H9 (cell line): ENCODE data around the gene EVL. TPM values are rescaled to one million over a fixed set of nuclear protein-coding genes. Genes with fewer than 3 reads are reported as not detected.

ENCODE experiments used
- DNase-seq: peaks from one replicate; pipeline ENCODE4 v3.0.0-alpha.2; 2017
- H2AFZ ChIP-seq: one replicate; pipeline ENCODE4 v1.6.1; 2013; ENCODE audit warnings: mild to moderate bottlenecking, low read length, control low read depth, moderate library complexity
- H2AK5ac ChIP-seq: 2 replicates; pipeline ENCODE4 v1.6.1; 2013; ENCODE audit warnings: low read length, control low read depth, mixed read lengths; ENCODE audit not compliant: insufficient read length
- H2BK120ac ChIP-seq: one replicate; pipeline ENCODE4 v1.6.1; 2013; ENCODE audit warnings: low read depth, mild to moderate bottlenecking, low read length, control low read depth, inconsistent platforms; ENCODE audit not compliant: poor library complexity, severe bottlenecking
- H2BK12ac ChIP-seq: 2 replicates; pipeline ENCODE4 v1.6.1; 2013; ENCODE audit warnings: low read length, control low read depth, mixed read lengths, low read depth; ENCODE audit not compliant: insufficient read length
- H2BK15ac ChIP-seq: 2 replicates; pipeline ENCODE4 v1.6.1; 2013; ENCODE audit warnings: low read depth, low read length, control low read depth
- H2BK20ac ChIP-seq: one replicate; pipeline ENCODE4 v1.6.1; 2013; ENCODE audit warnings: low read depth, mild to moderate bottlenecking, low read length, control low read depth, inconsistent platforms; ENCODE audit not compliant: poor library complexity, severe bottlenecking
- H2BK5ac ChIP-seq: 2 replicates; pipeline ENCODE4 v1.6.1; 2013; ENCODE audit warnings: low read length, control low read depth, mixed read lengths; ENCODE audit not compliant: insufficient read length
- H3K14ac ChIP-seq: 2 replicates; pipeline ENCODE4 v1.6.1; 2013; ENCODE audit warnings: low read length, control low read depth; ENCODE audit not compliant: insufficient read depth
- H3K18ac ChIP-seq: 2 replicates; pipeline ENCODE4 v1.6.1; 2013; ENCODE audit warnings: low read depth, mild to moderate bottlenecking, mixed read lengths, low read length, control low read depth; ENCODE audit not compliant: insufficient read length
- H3K23ac ChIP-seq: 2 replicates; pipeline ENCODE4 v1.6.1; 2013; ENCODE audit warnings: low read length, control low read depth, mixed read lengths, low read depth; ENCODE audit not compliant: insufficient read length
- H3K23me2 ChIP-seq: 2 replicates; pipeline ENCODE4 v1.6.1; 2013; ENCODE audit warnings: low read depth, mild to moderate bottlenecking, mixed read lengths, low read length, control low read depth; ENCODE audit not compliant: insufficient read length, poor library complexity, severe bottlenecking
- H3K27ac ChIP-seq: 2 replicates; pipeline ENCODE4 v1.5.1; 2013; ENCODE audit warnings: low read length, control low read depth, mixed read lengths, low read depth; ENCODE audit not compliant: insufficient read length
- H3K27me3 ChIP-seq: 2 replicates; pipeline ENCODE4 v1.6.1; 2013; ENCODE audit warnings: low read length, control low read depth, inconsistent platforms; ENCODE audit not compliant: insufficient read depth
- H3K4ac ChIP-seq: 2 replicates; pipeline ENCODE4 v1.6.1; 2013; ENCODE audit warnings: low read depth, mild to moderate bottlenecking, control low read depth, inconsistent platforms, low read length, moderate library complexity
- H3K4me1 ChIP-seq: 2 replicates; pipeline ENCODE4 v1.6.1; 2013; ENCODE audit warnings: low read length, control low read depth, inconsistent platforms; ENCODE audit not compliant: insufficient read depth
- H3K4me2 ChIP-seq: 2 replicates; pipeline ENCODE4 v1.6.1; 2013; ENCODE audit warnings: low read length, control low read depth, mixed read lengths; ENCODE audit not compliant: insufficient read length, insufficient read depth
- H3K56ac ChIP-seq: 2 replicates; pipeline ENCODE4 v1.6.1; 2013; ENCODE audit warnings: low read depth, mild to moderate bottlenecking, mixed read lengths, low read length, control low read depth; ENCODE audit not compliant: insufficient read length
- H3K79me1 ChIP-seq: 2 replicates; pipeline ENCODE4 v1.6.1; 2013; ENCODE audit warnings: low read depth, mild to moderate bottlenecking, moderate library complexity, low read length, control low read depth, inconsistent platforms; ENCODE audit not compliant: insufficient read depth, poor library complexity, severe bottlenecking
- H3K79me2 ChIP-seq: 2 replicates; pipeline ENCODE4 v1.6.1; 2013; ENCODE audit warnings: low read length, control low read depth, inconsistent platforms; ENCODE audit not compliant: insufficient read depth
- H3K9ac ChIP-seq: 2 replicates; pipeline ENCODE4 v1.6.1; 2013; ENCODE audit warnings: low read length, control low read depth, mixed read lengths; ENCODE audit not compliant: insufficient read length; ENCODE audit errors: extremely low read depth
- H3K9me3 ChIP-seq: one replicate; pipeline ENCODE4 v1.6.1; 2013; ENCODE audit warnings: low read depth, low read length, inconsistent platforms; ENCODE audit not compliant: control insufficient read depth
- H3T11ph ChIP-seq: one replicate; pipeline ENCODE4 v1.6.1; 2013; ENCODE audit warnings: mild to moderate bottlenecking, low read length, control low read depth, inconsistent platforms
- H4K20me1 ChIP-seq: one replicate; pipeline ENCODE4 v1.6.1; 2013; ENCODE audit not compliant: control insufficient read depth, insufficient read length, insufficient read depth
- H4K5ac ChIP-seq: 2 replicates; pipeline ENCODE4 v1.6.1; 2013; ENCODE audit warnings: low read depth, mild to moderate bottlenecking, mixed read lengths, low read length, control low read depth; ENCODE audit not compliant: insufficient read length
- H4K8ac ChIP-seq: replicated peaks from 2 replicates; pipeline ENCODE4 v1.6.1; 2013; ENCODE audit warnings: low read length, control low read depth, mixed read lengths, low read depth; ENCODE audit not compliant: insufficient read length
- H4K91ac ChIP-seq: 2 replicates; pipeline ENCODE4 v1.6.1; 2013; ENCODE audit warnings: low read depth, mild to moderate bottlenecking, moderate library complexity, mixed read lengths, low read length, control low read depth; ENCODE audit not compliant: insufficient read length
- H3K27ac Mint-ChIP-seq, 3 experiments: 2 replicates in 2 of 3; 3 replicates in 1 of 3; pipeline ENCODE4 v1.8.0; 2020 to 2021; ENCODE audit warnings: mixed read lengths in 3 of 3, mild to moderate bottlenecking in 1 of 3, moderate library complexity in 1 of 3
- H3K27me3 Mint-ChIP-seq: 2 replicates; pipeline ENCODE4 v1.8.0; 2021; ENCODE audit warnings: low read depth, mild to moderate bottlenecking, moderate library complexity, mixed read lengths
- H3K36me3 Mint-ChIP-seq, 3 experiments: 2 replicates in 2 of 3; 3 replicates in 1 of 3; pipeline ENCODE4 v1.8.0; 2020 to 2021; ENCODE audit warnings: low read depth in 3 of 3, mixed read lengths in 3 of 3; ENCODE audit not compliant: insufficient read depth in 1 of 3
- H3K4me1 Mint-ChIP-seq, 2 experiments: 2 replicates each; pipeline ENCODE4 v1.8.0; 2020; ENCODE audit warnings: mixed read lengths in 2 of 2
- H3K4me3 Mint-ChIP-seq, 2 experiments: 2 replicates in 1 of 2; 3 replicates in 1 of 2; pipeline ENCODE4 v1.8.0; 2020 to 2021; ENCODE audit warnings: mild to moderate bottlenecking in 2 of 2, mixed read lengths in 2 of 2, moderate library complexity in 1 of 2
- H3K9me3 Mint-ChIP-seq, 2 experiments: 2 replicates in 1 of 2; 3 replicates in 1 of 2; pipeline ENCODE4 v1.8.0; 2020; ENCODE audit warnings: mild to moderate bottlenecking in 2 of 2, mixed read lengths in 2 of 2, moderate library complexity in 1 of 2
- CTCF ChIP-seq: fragments of 200-600 bp; sonication (generic); conservative IDR thresholded peaks from 3 replicates; pipeline ENCODE4 v1.8.0; 2021; ENCODE audit warnings: antibody characterized with exemption, mild to moderate bottlenecking
- WGBS: extraction: QIAGEN DNeasy Blood & Tissue Kit; methylation state at CpG from one replicate; pipeline ENCODE4 v1.1.7; 2013; ENCODE audit warnings: missing lambda C conversion rate, low lambda C conversion rate, mixed read lengths; ENCODE audit not compliant: insufficient read length; ENCODE audit errors: extremely low coverage; 5-methylcytosine and 5-hydroxymethylcytosine counted together
- total RNA-seq: library from RNA; stranded (reverse); gene quantifications from 2 replicates; pipeline ENCODE4 v1.2.1, GENCODE V29; 2021

EVL gene
- total RNA-seq, 1 experiment from 2014 or later, result 53.2 TPM

- H2BK20ac ChIP-seq, result no peak overlapping the region
- H3K4me3 Mint-ChIP-seq, result no peak overlapping the region
- no peak overlapping the region for H3K27ac ChIP-seq
- no CpG with 5 or more reads among the region's 7 CpGs for WGBS
- no peaks in the 10 kb centered on the region for H3K27me3 ChIP-seq
- H2BK15ac ChIP-seq, result no peak overlapping the region
- no peaks in the 10 kb centered on the region for H3K36me3 Mint-ChIP-seq
- peaks cover 5% of the 10 kb centered on the region for H3K23me2 ChIP-seq
- H3K4ac ChIP-seq, result no peak overlapping the region
- H3K9me3 ChIP-seq, result no peaks in the 10 kb centered on the region
- H3T11ph ChIP-seq, result no peak overlapping the region
- H3K9ac ChIP-seq, result no peak overlapping the region
- H4K5ac ChIP-seq, result no peak overlapping the region
- H3K4me2 ChIP-seq, result no peak overlapping the region
- H2BK5ac ChIP-seq, result no peak overlapping the region
- H3K4me1 ChIP-seq, result no peaks in the 10 kb centered on the region; the same call in 1 of the 2 replicates
- no peak overlapping the region for H2BK12ac ChIP-seq
- H3K23ac ChIP-seq, result no peak overlapping the region
- H2AK5ac ChIP-seq, result no peak overlapping the region
- H3K14ac ChIP-seq, result no peak overlapping the region; the same call in 1 of the 2 replicates
- no peak overlapping the region for H3K18ac ChIP-seq
- peaks cover 0 to 7% of the 10 kb centered on the region in 2 experiments; a peak in 3 of 4 replicates for H3K4me1 Mint-ChIP-seq
- DNase-seq, result peak; percentile 29
- no peak overlapping the region for H2AFZ ChIP-seq
- peaks cover 0 to 2% of the 10 kb centered on the region in 2 experiments; a peak in 1 of 5 replicates for H3K9me3 Mint-ChIP-seq
- H4K20me1 ChIP-seq, result no peaks in the 10 kb centered on the region
- H4K8ac ChIP-seq, result no peak overlapping the region
- no peak overlapping the region for H2BK120ac ChIP-seq
- no peaks in the 10 kb centered on the region; the same call in 1 of the 2 replicates for H3K79me2 ChIP-seq
- H3K79me1 ChIP-seq, result no peaks in the 10 kb centered on the region
- H4K91ac ChIP-seq, result no peak overlapping the region
- TF ChIP-seq CTCF, result peak; percentile 31; the same call in 1 of the 3 replicates
- peaks cover 5% of the 10 kb centered on the region for H3K27me3 Mint-ChIP-seq
- peak overlapping the region in 1 of 3 experiments; percentile 13; a peak in 1 of 7 replicates for H3K27ac Mint-ChIP-seq
- no peak overlapping the region for H3K56ac ChIP-seq
Observed at GRCh38 chr14:100173353-100173752, 108.1 kb downstream of the EVL start.
